ENCODE measurements around the gene CSNK1A1. TPM values are rescaled to one million over a fixed set of nuclear protein-coding genes. Genes with fewer than 3 reads are reported as not detected.

The CSNK1A1 gene
- total RNA-seq, 1 donor, result 487 TPM

DNA sequence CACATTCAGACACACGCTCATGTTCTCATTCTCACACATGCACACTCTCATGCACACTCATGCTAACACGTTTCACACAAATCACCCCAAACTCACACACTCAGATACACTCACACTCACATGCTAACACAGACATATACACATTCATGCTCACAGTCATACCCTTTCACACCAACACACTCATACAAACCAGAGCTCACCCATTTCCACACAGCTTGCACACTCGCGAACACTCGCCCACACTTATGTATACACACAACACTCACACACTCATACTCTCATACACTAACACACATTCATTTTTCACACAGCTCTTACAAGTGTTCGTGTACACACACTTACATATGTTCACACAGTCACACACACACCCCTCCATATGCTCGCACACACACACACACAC lies 108.0 kb downstream of the CSNK1A1 start:
- no peak for DNase-seq (ENCODE audit: low read depth)
- TF ChIP-seq CTCF (IDR thresholded peaks at IDR 0.05; ENCODE audit: insufficient read depth, low read depth, low read length), result no peak
- H3K4me3 ChIP-seq (ENCODE audit: low read depth, low read length), result no peak overlapping the region

DNA sequence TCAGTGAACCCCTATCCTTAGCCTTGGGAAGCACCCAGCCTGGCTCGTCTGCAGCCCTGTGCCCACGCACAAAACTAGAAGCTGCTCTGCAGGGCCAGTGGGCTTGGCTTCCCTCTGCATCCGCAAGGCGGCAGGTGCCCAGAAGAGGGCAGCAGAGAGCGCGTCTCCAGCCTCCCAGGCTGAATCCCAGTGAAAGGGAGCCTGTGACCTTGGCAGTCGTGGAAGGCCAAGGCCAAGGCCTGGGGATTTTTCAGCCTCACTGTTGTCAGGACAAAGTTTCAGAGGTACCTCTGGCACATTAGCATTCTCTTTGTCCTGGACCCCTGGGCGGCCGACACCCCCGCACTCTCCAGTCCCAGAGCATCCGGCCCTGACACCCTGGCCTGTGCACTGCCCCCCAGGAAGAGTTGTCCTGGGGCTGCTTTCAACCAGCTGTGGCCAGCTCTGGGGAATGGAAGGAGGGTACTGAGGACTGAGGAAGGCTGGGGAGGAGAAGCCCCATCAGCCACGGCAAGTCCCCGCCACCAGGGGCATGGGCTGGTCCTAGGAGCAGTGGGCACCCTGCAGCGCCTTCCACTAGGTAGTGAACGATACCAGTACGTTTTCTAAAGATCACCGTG lies 108.6 kb downstream of the CSNK1A1 start:
- peak; percentile 78 for TF ChIP-seq CTCF (IDR thresholded peaks at IDR 0.05; ENCODE audit: insufficient read depth, low read depth, low read length)

More for the DNA sequence above, 108.6 kb downstream of the CSNK1A1 start:
- no peak overlapping the region for H3K4me3 ChIP-seq (ENCODE audit: low read depth, low read length)
- DNase-seq (ENCODE audit: low read depth), result peak; percentile 75

Other genes starting within 250 kb of the CSNK1A1 start
- gene GRPEL2, start 205.9 kb downstream of the CSNK1A1 start, total RNA-seq, result 27.6 and 28.7 TPM in 2 replicates
- gene PCYOX1L, start 193.4 kb downstream of the CSNK1A1 start, total RNA-seq, result 6.4 and 11.7 TPM in 2 replicates
- gene IL17B, start 172.1 kb downstream of the CSNK1A1 start, total RNA-seq, result 1.3 TPM in 1 of 2 replicates, not detected in the other
- gene ARHGEF37, start 30.1 kb upstream of the CSNK1A1 start, total RNA-seq, result 0.43 and 0.64 TPM in 2 replicates
- gene PPARGC1B, start 178.9 kb upstream of the CSNK1A1 start, total RNA-seq, result 0.86 and 0.97 TPM in 2 replicates

All from fibroblast of villous mesenchyme (primary cell).